HG02798 (cell line): Measurements from ENCODE around the gene LRP1-AS.

Experiments used
- ATAC-seq: cut with Tn5 transposase; IDR thresholded peaks from one replicate; pipeline ENCODE4 v1.9.1; 2021; ENCODE audit warnings: mild to moderate bottlenecking; ENCODE audit not compliant: unreplicated experiment, poor library complexity

LRP1-AS gene

GRCh38 chr12:57105011-57105753 lies 42.2 kb downstream of the LRP1-AS start:
- ATAC-seq = no peak

GRCh38 chr12:57104292-57104910 lies 43.0 kb downstream of the LRP1-AS start:
- no peak for ATAC-seq

GRCh38 chr12:57103856-57104255 lies 43.6 kb downstream of the LRP1-AS start:
- ATAC-seq = no peak

- ATAC-seq = no peak
These were observed 45.3 kb downstream of the LRP1-AS start for GRCh38 chr12:57101892-57102695.

GRCh38 chr12:57099766-57100165 lies 47.7 kb downstream of the LRP1-AS start:
- ATAC-seq = no peak

- ATAC-seq = no peak
These were observed 48.2 kb downstream of the LRP1-AS start for GRCh38 chr12:57099047-57099714.

GRCh38 chr12:57098546-57098945 lies 48.9 kb downstream of the LRP1-AS start:
- ATAC-seq = no peak

GRCh38 chr12:57097554-57097835 lies 49.9 kb downstream of the LRP1-AS start:
- no peak for ATAC-seq

- ATAC-seq = no peak
These were observed 50.5 kb downstream of the LRP1-AS start for GRCh38 chr12:57096748-57097553.

- ATAC-seq = no peak
These were observed 51.3 kb downstream of the LRP1-AS start for GRCh38 chr12:57096099-57096572.

- no peak for ATAC-seq
These were observed 52.0 kb downstream of the LRP1-AS start for GRCh38 chr12:57095440-57095839.
